ENCODE measurements around the gene LHFPL6. TPM values are rescaled to one million over a fixed set of nuclear protein-coding genes. Genes with fewer than 3 reads are reported as not detected.

The LHFPL6 gene
- total and polyA plus RNA-seq, 9 of the 15 experiments (the other 6 are each of a cell fraction or from before 2014, with no cell fraction given) = 0.18 TPM; not detected in 8

GRCh38 chr13:39561971-39562370 lies 41.0 kb downstream of the LHFPL6 start:
- no peaks in the 10 kb centered on the region for H3K27me3 ChIP-seq (ENCODE audit: control insufficient read depth in 2 of 2, insufficient read depth in 2 of 2, low read length in 2 of 2)
- POLR2A ChIA-PET = no interaction called here
- in situ Hi-C loops (cut with MboI) = no loop called here

More at GRCh38 chr13:39561971-39562370, 41.0 kb downstream of the LHFPL6 start:
- TF ChIP-seq TGIF2 (CRISPR knock-in tag; IDR thresholded peaks at IDR 0.05) = no peak
- no peak for TF ChIP-seq HMBOX1 (IDR thresholded peaks at IDR 0.05)
- TF ChIP-seq, protein P1, sequence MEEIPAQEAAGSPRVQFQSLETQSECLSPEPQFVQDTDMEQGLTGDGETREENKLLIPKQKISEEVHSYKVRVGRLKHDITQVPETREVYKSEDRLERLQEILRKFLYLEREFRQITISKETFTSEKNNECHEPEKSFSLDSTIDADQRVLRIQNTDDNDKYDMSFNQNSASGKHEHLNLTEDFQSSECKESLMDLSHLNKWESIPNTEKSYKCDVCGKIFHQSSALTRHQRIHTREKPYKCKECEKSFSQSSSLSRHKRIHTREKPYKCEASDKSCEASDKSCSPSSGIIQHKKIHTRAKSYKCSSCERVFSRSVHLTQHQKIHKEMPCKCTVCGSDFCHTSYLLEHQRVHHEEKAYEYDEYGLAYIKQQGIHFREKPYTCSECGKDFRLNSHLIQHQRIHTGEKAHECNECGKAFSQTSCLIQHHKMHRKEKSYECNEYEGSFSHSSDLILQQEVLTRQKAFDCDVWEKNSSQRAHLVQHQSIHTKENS (CRISPR knock-in tag; IDR thresholded peaks at IDR 0.05) = no peak
- TF ChIP-seq ILF3 (IDR thresholded peaks at IDR 0.05; ENCODE audit: borderline replicate concordance) = no peak
- TF ChIP-seq, protein P2, sequence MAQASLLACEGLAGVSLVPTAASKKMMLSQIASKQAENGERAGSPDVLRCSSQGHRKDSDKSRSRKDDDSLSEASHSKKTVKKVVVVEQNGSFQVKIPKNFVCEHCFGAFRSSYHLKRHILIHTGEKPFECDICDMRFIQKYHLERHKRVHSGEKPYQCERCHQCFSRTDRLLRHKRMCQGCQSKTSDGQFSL (CRISPR knock-in tag; IDR thresholded peaks at IDR 0.05) = no peak
- TF ChIP-seq, protein P2 (tag; IDR thresholded peaks at IDR 0.05) = no peak
- no peak for TF ChIP-seq YY1 (IDR thresholded peaks at IDR 0.05; ENCODE audit: borderline replicate concordance in 1 of 3, control insufficient read depth in 1 of 3, extremely low read depth in 1 of 3, insufficient read depth in 3 of 3, insufficient read length in 1 of 3, insufficient replicate concordance in 2 of 3, low read depth in 1 of 3, low read length in 2 of 3)
- TF ChIP-seq MIER1 (IDR thresholded peaks at IDR 0.05; ENCODE audit: low read depth) = no peak
- TF ChIP-seq POLR2G (IDR thresholded peaks at IDR 0.05; ENCODE audit: low read depth, low read length) = no peak
- no peak for TF ChIP-seq KDM1A (IDR thresholded peaks at IDR 0.05)
- no peak for TF ChIP-seq CBFA2T3 (IDR thresholded peaks at IDR 0.05)
- no peak for TF ChIP-seq ZNF764 (CRISPR knock-in tag; IDR thresholded peaks at IDR 0.05; ENCODE audit: low read depth)
- TF ChIP-seq, protein P3, sequence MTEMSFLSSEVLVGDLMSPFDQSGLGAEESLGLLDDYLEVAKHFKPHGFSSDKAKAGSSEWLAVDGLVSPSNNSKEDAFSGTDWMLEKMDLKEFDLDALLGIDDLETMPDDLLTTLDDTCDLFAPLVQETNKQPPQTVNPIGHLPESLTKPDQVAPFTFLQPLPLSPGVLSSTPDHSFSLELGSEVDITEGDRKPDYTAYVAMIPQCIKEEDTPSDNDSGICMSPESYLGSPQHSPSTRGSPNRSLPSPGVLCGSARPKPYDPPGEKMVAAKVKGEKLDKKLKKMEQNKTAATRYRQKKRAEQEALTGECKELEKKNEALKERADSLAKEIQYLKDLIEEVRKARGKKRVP (CRISPR knock-in tag; IDR thresholded peaks at IDR 0.05) = no peak
- CTCF ChIA-PET (ENCODE audit: low intra/inter-chr PET ratio) = no interaction called here
- ATAC-seq (no peak), DNase-seq (ENCODE audit: extremely low read depth in 1 of 4, low spot score in 3 of 4) (no peak), FAIRE-seq (no peak)
- no peak overlapping the region for H3K4me3 ChIP-seq
- H4K20me1 ChIP-seq (replicated peaks; ENCODE audit: control insufficient read depth, insufficient read depth, low read length) = no peaks in the 10 kb centered on the region
- no peaks in the 10 kb centered on the region for H3K9me3 ChIP-seq (replicated peaks; ENCODE audit: control insufficient read depth, insufficient read depth, low read depth, low read length)
- no TSS peak for BruUV-seq (replicated peaks)
- intact Hi-C loops (cut with micrococcal nuclease) = no loop called here
- no peak overlapping the region for H3K27ac ChIP-seq (ENCODE audit: extremely low read depth, low read depth, low read length)
- no peak overlapping the region for H2AFZ ChIP-seq (ENCODE audit: low read depth, low read length)
- H3K4me2 ChIP-seq (ENCODE audit: insufficient read depth, low read length) = no peak overlapping the region
- no peaks in the 10 kb centered on the region for H3K79me2 ChIP-seq (ENCODE audit: control insufficient read depth, insufficient read depth, low read length)
- H3K4me1 ChIP-seq (replicated peaks in 1 of 2; ENCODE audit: control insufficient read depth in 2 of 2, insufficient read depth in 2 of 2, low read length in 2 of 2) = no peaks in the 10 kb centered on the region
- no peak overlapping the region for H3K9ac ChIP-seq (ENCODE audit: insufficient read depth in 1 of 2, low read depth in 2 of 2, low read length in 2 of 2)
- no peaks in the 10 kb centered on the region for H3K36me3 ChIP-seq (ENCODE audit: control insufficient read depth, insufficient read depth, low read length)
- WGBS (ENCODE audit: insufficient coverage, low coverage, missing lambda C conversion rate) = 0% methylated on average over 1 of the region's 1 CpG
- H3K9me1 ChIP-seq (ENCODE audit: control insufficient read depth, insufficient read depth, low read length) = no peaks in the 10 kb centered on the region
